Measurements from ENCODE around the gene EPHA3. TPM values are rescaled to one million over a fixed set of nuclear protein-coding genes. Genes with fewer than 3 reads are reported as not detected.

The EPHA3 gene
- total and polyA plus RNA-seq, 2 experiments from 2014 or later: 4.8 to 9.2 TPM

GRCh38 chr3:89256882-89257281, 149.5 kb downstream of the EPHA3 start:
- Histone ChIP-seq H3K27me3 (no peaks in the 10 kb centered on the region), H3K4me1 (ENCODE audit: low read depth) (no peaks in the 10 kb centered on the region), H3K4me3 (no peak overlapping the region), H3K36me3 (no peaks in the 10 kb centered on the region), H3K27ac (no peak overlapping the region), H3K9me3 (ENCODE audit: low read depth) (no peaks in the 10 kb centered on the region)
- TF ChIP-seq CTCF (IDR thresholded peaks at IDR 0.05; ENCODE audit: low read depth, low read length): no peak
- no peak for DNase-seq (ENCODE audit: low read depth in 1 of 2, low spot score in 1 of 2)

- peak in 1 of 2 donors; percentile 30 for DNase-seq (ENCODE audit: low read depth in 1 of 2, low spot score in 1 of 2)
- Histone ChIP-seq H3K27ac (no peak overlapping the region), H3K4me3 (no peak overlapping the region), H3K4me1 (ENCODE audit: low read depth) (no peaks in the 10 kb centered on the region), H3K36me3 (no peaks in the 10 kb centered on the region), H3K9me3 (ENCODE audit: low read depth) (no peaks in the 10 kb centered on the region), H3K27me3 (no peaks in the 10 kb centered on the region)
- TF ChIP-seq CTCF (IDR thresholded peaks at IDR 0.05; ENCODE audit: low read depth, low read length): no peak
These were observed 153.3 kb downstream of the EPHA3 start for GRCh38 chr3:89260721-89261120.

DNA sequence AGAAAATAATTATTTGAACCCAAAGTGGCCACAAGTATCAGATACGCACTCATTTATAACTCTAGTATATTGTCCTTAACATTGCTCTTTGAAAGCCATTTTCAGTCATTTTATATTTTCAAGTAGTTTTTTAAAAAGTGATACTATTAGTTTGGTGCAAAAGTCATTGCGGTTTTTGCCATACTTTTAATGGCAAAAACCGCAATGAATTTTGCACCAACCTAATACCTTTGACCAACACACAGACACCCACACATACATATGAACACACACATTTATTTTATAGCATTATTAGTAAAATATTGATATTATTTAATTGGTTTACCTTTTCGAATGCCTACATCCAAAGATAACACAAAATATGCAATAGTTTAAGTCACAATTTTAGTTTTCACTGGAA, 154.3 kb downstream of the EPHA3 start:
- Histone ChIP-seq H3K9me3 (ENCODE audit: low read depth) (no peaks in the 10 kb centered on the region), H3K4me3 (no peak overlapping the region), H3K27ac (no peak overlapping the region), H3K27me3 (no peaks in the 10 kb centered on the region), H3K4me1 (ENCODE audit: low read depth) (no peaks in the 10 kb centered on the region), H3K36me3 (no peaks in the 10 kb centered on the region)
- TF ChIP-seq CTCF (IDR thresholded peaks at IDR 0.05; ENCODE audit: low read depth, low read length): no peak
- no peak for DNase-seq (ENCODE audit: low read depth in 1 of 2, low spot score in 1 of 2)

DNA sequence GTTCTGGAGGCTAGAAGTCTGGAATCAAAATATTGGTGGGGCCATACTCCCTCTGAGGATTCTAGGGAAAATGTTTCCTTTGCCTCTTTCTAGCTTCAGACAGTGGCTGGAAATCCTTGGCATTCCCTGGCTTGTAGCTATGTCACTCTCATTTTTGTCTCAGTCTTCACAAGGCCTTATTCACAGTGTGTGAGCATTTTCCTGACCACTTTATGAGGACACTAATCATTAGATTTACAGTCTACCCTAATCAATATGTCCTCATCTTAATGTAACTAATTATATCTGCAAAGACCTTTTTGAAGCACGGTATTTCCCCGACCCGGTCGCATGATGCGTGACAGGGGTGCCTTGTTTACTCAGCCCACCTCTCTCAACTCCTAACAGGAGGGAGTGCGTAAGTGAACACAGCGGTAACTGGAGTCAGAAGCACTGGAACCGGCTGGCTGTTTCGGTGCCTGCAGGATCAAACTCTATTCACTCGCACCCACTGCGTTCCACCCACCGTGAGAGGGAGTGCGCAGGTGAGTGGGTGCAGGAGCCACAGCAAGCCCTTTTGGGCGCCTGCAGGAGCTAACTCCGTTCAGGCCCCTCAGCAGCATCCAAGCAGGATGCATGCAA, 155.0 kb downstream of the EPHA3 start:
- Histone ChIP-seq H3K36me3 (no peaks in the 10 kb centered on the region), H3K4me3 (no peak overlapping the region), H3K9me3 (ENCODE audit: low read depth) (no peaks in the 10 kb centered on the region), H3K27ac (no peak overlapping the region), H3K27me3 (no peaks in the 10 kb centered on the region), H3K4me1 (ENCODE audit: low read depth) (no peaks in the 10 kb centered on the region)
- no peak for DNase-seq (ENCODE audit: low read depth in 1 of 2, low spot score in 1 of 2)
- TF ChIP-seq CTCF (IDR thresholded peaks at IDR 0.05; ENCODE audit: low read depth, low read length): no peak

- H3K4me1 ChIP-seq (ENCODE audit: low read depth): no peaks in the 10 kb centered on the region
- no peaks in the 10 kb centered on the region for H3K36me3 ChIP-seq
- H3K4me3 ChIP-seq: no peak overlapping the region
- TF ChIP-seq CTCF (IDR thresholded peaks at IDR 0.05; ENCODE audit: low read depth, low read length): no peak
- no peak overlapping the region for H3K27ac ChIP-seq
- no peaks in the 10 kb centered on the region for H3K27me3 ChIP-seq
- DNase-seq (ENCODE audit: low read depth in 1 of 2, low spot score in 1 of 2): no peak
- H3K9me3 ChIP-seq (ENCODE audit: low read depth): no peaks in the 10 kb centered on the region
These were observed 156.7 kb downstream of the EPHA3 start for GRCh38 chr3:89264037-89264560.

Measured in cardiac muscle cell (in vitro differentiated cells and primary cell).